ENCODE measurements around the gene GFY. TPM values are rescaled to one million over a fixed set of nuclear protein-coding genes. Genes with fewer than 3 reads are reported as not detected.
A peak's percentile ranks its signal among the peaks of the same experiment; 100 is the strongest.

Gene GFY
- not detected for total RNA-seq

DNA sequence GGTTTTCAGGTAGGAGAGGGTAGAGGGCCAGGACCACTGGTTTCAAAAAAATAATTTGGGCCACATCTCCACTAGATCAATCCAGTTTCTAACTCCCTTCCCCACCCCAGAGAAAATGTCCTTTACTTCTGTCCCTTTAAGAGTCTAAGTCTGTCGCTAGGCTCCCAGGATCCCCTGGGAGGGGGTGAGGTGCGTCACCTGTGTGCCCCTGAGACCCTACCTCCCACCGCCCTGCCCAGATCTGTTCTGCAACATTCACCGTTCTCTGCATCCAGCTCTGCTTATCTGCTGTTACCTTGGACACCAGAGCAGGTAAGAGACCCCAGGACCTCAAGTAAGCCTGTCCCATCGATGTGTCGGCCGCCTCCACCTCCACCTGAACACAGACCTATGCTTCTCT is at the start of gene GFY:
Gene GFY, plus strand, starts transcription at position 211 of the 400 bp plus-strand sequence. CDS start 1,043 bp downstream, outside the sequence.
- Mint-ChIP-seq H3K27ac (no peak within 1 kb of the TSS), H3K4me1 (peaks cover 46% of the 10 kb centered on the region), H3K9me3 (ENCODE audit: low read depth) (no peaks in the 10 kb centered on the region), H3K4me3 (no peak within 1 kb of the TSS), H3K36me3 (peaks cover 2% of the 10 kb centered on the region), H3K27me3 (peaks cover 92% of the 10 kb centered on the region)
- ATAC-seq: no peak
- CTCF ChIA-PET: interaction anchor here (0.7 to 7.4 kb wide), 13 partner anchors 8 to 51 kb away, joined by 3 to 52 read pairs (median 4); partner anchors contain the start of gene KASH5
- no peak for DNase-seq

DNA sequence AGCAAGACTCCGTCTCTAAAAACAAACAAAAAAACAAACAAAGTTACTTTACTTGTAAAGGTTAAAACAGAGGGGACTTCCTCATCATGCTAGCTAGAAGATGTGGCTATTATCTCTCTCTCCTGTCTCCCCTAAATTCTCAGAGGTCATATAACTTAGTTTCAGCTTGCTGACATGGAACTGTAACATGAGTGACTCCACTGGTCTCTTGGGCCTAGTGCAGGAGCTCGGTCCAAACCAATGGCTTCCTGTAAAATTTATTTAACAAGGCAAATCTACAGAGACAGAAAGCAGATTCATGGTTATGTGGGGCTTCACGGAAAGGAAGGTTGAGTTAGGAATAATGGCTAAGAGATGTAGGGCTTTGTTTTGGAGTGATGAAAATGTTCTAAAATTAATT is 46.7 kb upstream of the GFY start:
- H3K4me3 Mint-ChIP-seq: no peak overlapping the region
- CTCF ChIA-PET: interaction anchor here (0.9 to 2.6 kb wide), 2 partner anchors 13 to 46 kb away, joined by 3 to 7 read pairs; no protein-coding TSS in a partner anchor
- no peak overlapping the region for H3K27ac Mint-ChIP-seq
- ATAC-seq (no peak), DNase-seq (no peak)
- peaks cover 3% of the 10 kb centered on the region for H3K36me3 Mint-ChIP-seq
- H3K27me3 Mint-ChIP-seq: peaks cover 25% of the 10 kb centered on the region
- H3K9me3 Mint-ChIP-seq (ENCODE audit: low read depth): peaks cover 3% of the 10 kb centered on the region
- no peaks in the 10 kb centered on the region for H3K4me1 Mint-ChIP-seq

DNA sequence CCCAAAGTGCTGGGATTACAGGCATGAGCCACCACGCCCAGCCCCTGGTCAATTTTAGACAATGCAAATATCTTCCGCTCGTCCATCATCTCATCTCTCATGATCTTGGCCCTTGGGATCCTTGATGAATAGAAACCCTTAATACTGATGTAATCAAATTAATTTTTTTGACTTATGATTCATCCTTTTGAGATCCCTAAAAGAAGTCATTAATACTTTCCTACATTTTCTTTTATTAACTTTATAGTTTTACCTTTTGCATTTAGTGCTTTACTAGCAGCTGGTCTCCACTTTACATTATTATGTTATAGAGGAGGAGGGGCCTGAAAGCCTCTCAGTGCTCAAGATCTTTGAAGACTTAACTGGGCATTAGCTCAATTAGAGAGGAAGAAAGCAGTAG is 44.8 kb upstream of the GFY start:
- DNase-seq: no peak
- CTCF ChIA-PET: interaction anchor here (1.0 to 2.6 kb wide), 3 partner anchors 11 to 283 kb away, joined by 3 to 7 read pairs (median 3); partner anchors contain the start of gene FLT3LG
- no peak for ATAC-seq
- Mint-ChIP-seq H3K36me3 (peaks cover 3% of the 10 kb centered on the region), H3K4me3 (no peak overlapping the region), H3K27ac (no peak overlapping the region), H3K9me3 (ENCODE audit: low read depth) (peaks cover 3% of the 10 kb centered on the region), H3K4me1 (no peaks in the 10 kb centered on the region), H3K27me3 (peaks cover 27% of the 10 kb centered on the region)

- Mint-ChIP-seq H3K4me3 (no peak overlapping the region), H3K36me3 (peaks cover 3% of the 10 kb centered on the region), H3K4me1 (peaks cover 3% of the 10 kb centered on the region), H3K27ac (no peak overlapping the region), H3K9me3 (ENCODE audit: low read depth) (peaks cover 3% of the 10 kb centered on the region), H3K27me3 (peaks cover 16% of the 10 kb centered on the region)
- DNase-seq (no peak), ATAC-seq (no peak)
- CTCF ChIA-PET: interaction anchor here (0.6 to 1.7 kb wide), 4 partner anchors 9 to 90 kb away, joined by 3 to 5 read pairs (median 3); no protein-coding TSS in a partner anchor
Measured at GRCh38 chr19:49382639-49383038, 42.5 kb upstream of the GFY start.

DNA sequence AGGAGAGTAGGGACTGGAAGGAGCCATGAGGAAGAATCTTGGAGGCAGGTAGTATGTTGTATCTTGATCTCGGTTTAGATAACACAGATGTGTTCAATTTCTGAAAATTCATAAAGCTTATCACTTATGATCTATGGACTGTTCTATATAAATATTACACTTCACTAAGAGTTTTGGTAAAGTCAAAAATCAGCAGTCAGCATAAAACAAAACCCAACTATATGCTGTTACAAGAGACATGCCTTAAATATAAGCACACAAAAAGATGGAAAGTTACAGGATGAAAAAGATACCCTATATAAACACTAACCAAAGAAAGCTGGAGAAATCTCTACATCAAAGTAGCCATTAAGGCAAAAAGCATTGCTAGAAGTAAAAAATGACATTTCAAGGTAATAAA is 41.6 kb upstream of the GFY start:
- CTCF ChIA-PET: interaction anchor here (0.7 to 1.3 kb wide), 3 partner anchors 8 to 82 kb away, joined by 3 read pairs; no protein-coding TSS in a partner anchor
- Mint-ChIP-seq H3K27ac (no peak overlapping the region), H3K36me3 (peaks cover 3% of the 10 kb centered on the region), H3K27me3 (peaks cover 16% of the 10 kb centered on the region), H3K9me3 (ENCODE audit: low read depth) (peaks cover 3% of the 10 kb centered on the region), H3K4me3 (no peak overlapping the region), H3K4me1 (peaks cover 8% of the 10 kb centered on the region)
- DNase-seq: no peak
- ATAC-seq: no peak

DNA sequence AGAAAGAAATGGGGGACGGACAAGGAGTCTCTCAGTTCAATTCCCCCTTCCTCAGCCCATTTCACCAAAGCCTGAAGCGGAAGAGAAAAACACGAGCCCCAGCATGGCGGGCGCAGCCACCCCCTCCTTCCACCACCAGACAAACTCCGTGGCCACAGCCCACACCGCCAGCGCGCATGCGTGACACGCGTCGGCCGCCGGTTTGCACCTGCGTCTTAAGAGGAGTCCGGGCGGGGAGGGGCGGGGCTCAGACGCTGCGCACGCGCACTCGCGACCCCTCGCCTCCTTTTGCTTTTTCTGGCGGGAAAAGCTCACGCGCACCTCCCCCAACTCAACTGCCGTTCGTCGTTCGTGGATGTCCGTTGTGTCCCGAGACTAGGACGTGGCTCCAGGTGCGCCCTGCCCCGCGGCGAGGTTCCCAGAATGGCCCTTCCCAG is 37.2 kb upstream of the GFY start, which contains the start of gene KASH5:
Gene KASH5, plus strand, starts transcription at position 314 of the 437 bp plus-strand sequence. CDS start 2,635 bp downstream, outside the sequence.
- CTCF ChIA-PET: interaction anchor here (0.7 to 1.8 kb wide), 6 partner anchors 33 to 86 kb away, joined by 3 to 9 read pairs (median 5); partner anchors contain the start of genes FLT3LG and GFY
- H3K4me3 Mint-ChIP-seq: peak within 1 kb of the TSS; percentile 30
- DNase-seq (peak; percentile 92), ATAC-seq (peak; percentile 57)
- H3K4me1 Mint-ChIP-seq: peaks cover 30% of the 10 kb centered on the region
- H3K9me3 Mint-ChIP-seq (ENCODE audit: low read depth): no peaks in the 10 kb centered on the region
- peaks cover 5% of the 10 kb centered on the region for H3K27me3 Mint-ChIP-seq
- no peaks in the 10 kb centered on the region for H3K36me3 Mint-ChIP-seq
- peak within 1 kb of the TSS; percentile 77 for H3K27ac Mint-ChIP-seq

GRCh38 chr19:49389406-49389805 is 35.8 kb upstream of the GFY start:
- no peak overlapping the region for H3K27ac Mint-ChIP-seq
- no peaks in the 10 kb centered on the region for H3K36me3 Mint-ChIP-seq

GRCh38 chr19:49390131-49390928 is 34.9 kb upstream of the GFY start:
- CTCF ChIA-PET: interaction anchor here (1.0 to 5.0 kb wide), 7 partner anchors 20 to 178 kb away, joined by 3 to 87 read pairs (median 12); partner anchors contain the start of genes FLT3LG, GFY and PTH2
- Mint-ChIP-seq H3K27me3 (no peaks in the 10 kb centered on the region), H3K36me3 (no peaks in the 10 kb centered on the region), H3K4me3 (no peak overlapping the region), H3K9me3 (ENCODE audit: low read depth) (no peaks in the 10 kb centered on the region), H3K27ac (no peak overlapping the region), H3K4me1 (peaks cover 30% of the 10 kb centered on the region)
- no peak for DNase-seq
- no peak for ATAC-seq

More at GRCh38 chr19:49389406-49389805, 35.8 kb upstream of the GFY start:
- DNase-seq: no peak
- no peaks in the 10 kb centered on the region for H3K27me3 Mint-ChIP-seq
- no peaks in the 10 kb centered on the region for H3K9me3 Mint-ChIP-seq (ENCODE audit: low read depth)
- CTCF ChIA-PET: interaction anchor here (1.4 to 4.5 kb wide), 3 partner anchors 35 to 54 kb away, joined by 4 to 52 read pairs (median 6); partner anchors contain the start of genes GFY and PTH2
- ATAC-seq: no peak
- peaks cover 30% of the 10 kb centered on the region for H3K4me1 Mint-ChIP-seq
- H3K4me3 Mint-ChIP-seq: no peak overlapping the region

DNA sequence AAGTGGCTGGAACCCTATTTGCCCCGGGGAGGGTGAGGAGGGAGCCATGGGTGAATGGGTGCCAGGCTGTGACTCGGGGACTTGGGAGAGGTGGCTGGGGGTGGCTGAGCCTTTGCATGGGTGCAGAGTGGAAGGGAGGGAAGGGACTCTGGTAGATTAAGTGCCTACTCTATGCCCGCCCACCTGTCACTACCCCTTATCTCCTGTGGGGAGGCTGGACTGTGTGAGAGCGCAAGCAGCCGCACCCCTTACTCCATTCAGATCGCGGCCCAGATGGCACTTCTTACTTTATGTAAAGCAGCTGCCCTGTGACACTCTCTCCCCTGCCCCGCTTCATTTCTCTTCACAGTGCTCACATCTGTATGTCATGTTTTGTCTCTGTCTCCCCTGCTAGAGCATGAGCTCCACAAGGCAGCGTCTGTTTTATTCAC is 34.2 kb upstream of the GFY start:
- no peaks in the 10 kb centered on the region for H3K9me3 Mint-ChIP-seq (ENCODE audit: low read depth)

DNA sequence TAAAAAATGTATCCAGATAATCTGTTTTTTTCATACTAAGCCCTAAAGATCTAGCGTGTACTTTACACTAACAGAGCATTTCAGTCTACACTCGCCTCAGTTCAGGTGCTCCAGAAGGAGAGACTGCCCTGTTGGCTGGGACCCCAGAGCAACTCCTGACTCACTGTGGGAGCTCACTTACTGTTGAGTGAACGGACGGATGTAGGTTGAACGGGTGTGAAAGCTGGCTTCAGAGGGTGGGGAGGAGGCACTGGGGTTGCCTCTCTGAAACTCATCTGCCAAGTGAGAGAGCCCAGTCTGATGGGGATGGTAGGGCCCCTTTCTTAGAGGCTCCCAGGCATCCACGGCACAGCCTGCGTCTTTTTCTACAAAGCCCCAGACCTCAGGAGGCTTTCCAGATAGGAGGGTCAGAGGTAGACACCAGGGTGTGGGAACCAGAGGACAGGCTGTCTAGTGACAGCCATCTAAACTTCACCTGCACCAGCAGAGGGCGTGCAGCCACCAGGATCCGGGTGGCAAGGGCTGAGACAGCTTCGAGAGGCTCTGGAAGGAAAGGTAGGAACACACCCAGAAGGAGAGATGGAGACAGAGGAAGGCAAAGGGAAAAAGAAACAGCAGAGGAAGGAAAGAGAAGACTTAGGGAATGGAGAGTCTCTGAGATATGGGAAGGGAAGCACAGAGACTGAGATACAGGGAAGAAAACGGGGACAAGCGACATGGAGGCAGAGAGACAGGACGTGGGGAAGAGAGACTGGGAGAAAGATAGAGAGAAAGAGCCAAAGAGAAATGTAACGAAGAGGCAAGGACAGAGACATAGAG is 33.4 kb upstream of the GFY start:
- no peaks in the 10 kb centered on the region for H3K36me3 Mint-ChIP-seq
- H3K4me3 Mint-ChIP-seq: no peak overlapping the region
- CTCF ChIA-PET: interaction anchor here (0.6 to 5.0 kb wide), 35 partner anchors 8 to 289 kb away, joined by 3 to 87 read pairs (median 4); partner anchors contain the start of genes ALDH16A1, FLT3LG, GFY and PIH1D1
- H3K9me3 Mint-ChIP-seq (ENCODE audit: low read depth): no peaks in the 10 kb centered on the region
- no peaks in the 10 kb centered on the region for H3K27me3 Mint-ChIP-seq
- ATAC-seq (peak; percentile 91), DNase-seq (peak; percentile 87)
- peaks cover 30% of the 10 kb centered on the region for H3K4me1 Mint-ChIP-seq
- H3K27ac Mint-ChIP-seq: peak overlapping the region; percentile 58

More for the DNA sequence above, 34.2 kb upstream of the GFY start:
- Mint-ChIP-seq H3K36me3 (no peaks in the 10 kb centered on the region), H3K4me3 (no peak overlapping the region), H3K4me1 (peaks cover 30% of the 10 kb centered on the region), H3K27ac (no peak overlapping the region), H3K27me3 (no peaks in the 10 kb centered on the region)
- CTCF ChIA-PET: interaction anchor here (0.6 to 5.0 kb wide), 31 partner anchors 8 to 178 kb away, joined by 3 to 87 read pairs (median 5); partner anchors contain the start of genes ALDH16A1, FLT3LG, GFY and PIH1D1
- no peak for DNase-seq
- no peak for ATAC-seq

- CTCF ChIA-PET: interaction anchor here (1.0 to 5.0 kb wide), 6 partner anchors 12 to 167 kb away, joined by 4 to 87 read pairs (median 12); partner anchors contain the start of genes FLT3LG, GFY and PTH2
- ATAC-seq (no peak), DNase-seq (no peak)
- Mint-ChIP-seq H3K27ac (no peak overlapping the region), H3K9me3 (ENCODE audit: low read depth) (no peaks in the 10 kb centered on the region), H3K4me1 (peaks cover 24% of the 10 kb centered on the region), H3K36me3 (no peaks in the 10 kb centered on the region), H3K4me3 (no peak overlapping the region), H3K27me3 (no peaks in the 10 kb centered on the region)
Measured at GRCh38 chr19:49393881-49394280, 31.3 kb upstream of the GFY start.

DNA sequence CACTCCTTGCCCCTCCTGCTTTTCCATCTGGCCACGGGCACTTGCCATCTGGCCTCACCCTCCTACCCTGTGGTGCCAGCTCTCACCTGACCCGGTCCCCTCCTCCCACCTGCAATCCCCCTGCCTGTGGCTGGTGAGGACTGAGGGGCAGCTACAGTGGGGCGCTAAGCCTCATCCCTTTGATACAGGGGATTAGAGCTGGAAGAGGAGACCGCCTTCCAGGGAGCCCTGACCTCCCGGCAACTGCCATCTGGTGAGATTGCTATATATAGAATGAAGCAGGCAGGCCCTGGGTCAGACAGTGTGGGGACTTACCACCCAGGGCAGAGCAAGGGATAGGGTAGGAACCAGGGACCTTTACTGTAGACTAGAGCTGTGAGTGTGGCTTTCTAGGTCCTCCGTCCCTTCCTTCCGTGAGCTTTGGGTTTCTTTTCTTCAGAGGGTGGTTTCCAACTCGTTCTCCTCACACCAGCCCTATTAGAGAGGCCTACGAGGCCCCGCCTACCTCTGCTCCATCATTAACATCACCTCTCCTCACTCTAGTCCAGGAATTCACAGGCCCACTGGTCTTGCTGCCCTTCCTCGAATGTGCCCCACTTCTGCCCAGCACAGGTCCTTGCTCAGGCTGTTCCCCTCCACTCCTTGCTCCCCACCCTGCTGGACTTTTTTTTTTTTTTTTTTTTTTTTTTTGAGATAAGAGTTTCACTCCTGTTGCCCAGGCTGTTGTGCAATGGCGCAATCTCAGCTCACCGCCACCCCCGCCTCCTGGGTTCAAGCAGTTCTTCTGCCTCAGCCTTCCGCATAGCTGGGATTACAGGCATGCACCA is 29.4 kb upstream of the GFY start:
- CTCF ChIA-PET: interaction anchor here (0.6 to 1.4 kb wide), 3 partner anchors 47 to 78 kb away, joined by 3 to 5 read pairs (median 3); partner anchors contain the start of gene FLT3LG
- Mint-ChIP-seq H3K36me3 (no peaks in the 10 kb centered on the region), H3K9me3 (ENCODE audit: low read depth) (no peaks in the 10 kb centered on the region), H3K4me3 (no peak overlapping the region), H3K4me1 (peaks cover 18% of the 10 kb centered on the region), H3K27ac (no peak overlapping the region), H3K27me3 (no peaks in the 10 kb centered on the region)
- DNase-seq: no peak
- no peak for ATAC-seq
